HepG2 (cell line): ENCODE results near the gene CCDC183. TPM values are rescaled to one million over a fixed set of nuclear protein-coding genes. Genes with fewer than 3 reads are reported as not detected.

Experiments used
- CEBPB ChIP-seq: IDR thresholded peaks from 2 replicates; pipeline ENCODE4 v1.6.1; 2011; ENCODE audit warnings: low read depth, low read length, improper control_type of control experiment, borderline replicate concordance
- DMAP1 ChIP-seq: IDR thresholded peaks from 2 replicates; pipeline ENCODE4 v1.6.1; 2016
- ETV5 ChIP-seq: IDR thresholded peaks from 2 replicates; pipeline ENCODE4 v1.6.1; 2018; ENCODE audit warnings: missing biosample characterization, missing genetic modification reagents, inconsistent platforms, borderline replicate concordance
- JUN ChIP-seq: sonication (generic); formaldehyde crosslinking; IDR thresholded peaks from 2 replicates; pipeline ENCODE4 v1.4.0; 2020; ENCODE audit warnings: mild to moderate bottlenecking, missing genetic modification reagents
- NR1H2 ChIP-seq: sonication (generic); formaldehyde crosslinking; IDR thresholded peaks from 2 replicates; pipeline ENCODE4 v1.8.1; 2022; ENCODE audit warnings: low read depth, missing genetic modification reagents, borderline replicate concordance
- NR3C1 ChIP-seq: sonication (generic); formaldehyde crosslinking; IDR thresholded peaks from 2 replicates; pipeline ENCODE4 v1.4.0; 2020; ENCODE audit warnings: missing genetic modification reagents
- POLR2AphosphoS2 ChIP-seq: IDR thresholded peaks from 2 replicates; pipeline ENCODE4 v1.6.1; 2011; ENCODE audit warnings: low read depth, low read length, improper control_type of control experiment
- PPARG ChIP-seq: conservative IDR thresholded peaks from 2 replicates; pipeline ENCODE4 v1.6.1; 2016; ENCODE audit warnings: missing biosample characterization, missing genetic modification reagents
- PRDM15 ChIP-seq: sonication (generic); formaldehyde crosslinking; IDR thresholded peaks from 2 replicates; pipeline ENCODE4 v1.4.0; 2020; ENCODE audit warnings: missing genetic modification reagents
- RBFOX2 ChIP-seq: fragments of 200-400 bp; formaldehyde crosslinking; IDR thresholded peaks from 2 replicates; pipeline ENCODE4 v1.6.1; 2017; ENCODE audit warnings: low read depth, mild to moderate bottlenecking, low read length
- REL ChIP-seq: sonication (generic); formaldehyde crosslinking; conservative IDR thresholded peaks from 2 replicates; pipeline ENCODE4 v1.8.0; 2022; ENCODE audit warnings: mild to moderate bottlenecking, missing genetic modification reagents, moderate library complexity
- RFXAP ChIP-seq: sonication (generic); formaldehyde crosslinking; IDR thresholded peaks from 2 replicates; pipeline ENCODE4 v1.4.0; 2020; ENCODE audit warnings: missing genetic modification reagents, borderline replicate concordance
- ZNF34 ChIP-seq: sonication (generic); formaldehyde crosslinking; IDR thresholded peaks from 2 replicates; pipeline ENCODE4 v1.4.0; 2020; ENCODE audit warnings: mild to moderate bottlenecking, missing genetic modification reagents, borderline replicate concordance
- ZNF367 ChIP-seq: sonication (generic); formaldehyde crosslinking; IDR thresholded peaks from 2 replicates; pipeline ENCODE4 v1.4.0; 2020; ENCODE audit warnings: missing genetic modification reagents, borderline replicate concordance
- ZNF557 ChIP-seq: sonication (generic); formaldehyde crosslinking; IDR thresholded peaks from 2 replicates; pipeline ENCODE4 v1.4.0; 2020; ENCODE audit warnings: missing genetic modification reagents
- ZNF572 ChIP-seq: sonication (generic); formaldehyde crosslinking; IDR thresholded peaks from 2 replicates; pipeline ENCODE4 v1.5.1; 2020; ENCODE audit warnings: mild to moderate bottlenecking, missing genetic modification reagents
- ZNF607 ChIP-seq: sonication (generic); formaldehyde crosslinking; IDR thresholded peaks from 2 replicates; pipeline ENCODE4 v1.5.1; 2020; ENCODE audit warnings: missing genetic modification reagents, mild to moderate bottlenecking, borderline replicate concordance
- ZNF646 ChIP-seq: sonication (generic); formaldehyde crosslinking; IDR thresholded peaks from 2 replicates; pipeline ENCODE4 v1.9.0; 2021; ENCODE audit warnings: mild to moderate bottlenecking, missing genetic modification reagents
- ZSCAN21 ChIP-seq: sonication (generic); formaldehyde crosslinking; IDR thresholded peaks from 2 replicates; pipeline ENCODE4 v1.8.0; 2022; ENCODE audit warnings: mild to moderate bottlenecking, missing genetic modification reagents, moderate library complexity, borderline replicate concordance
- polyA plus RNA-seq, 8 experiments: library from polyadenylated mRNA; depleted of rRNA in 3 of 8; stranded (reverse) in 7 of 8; unstranded in 1 of 8; fragments of >200 nt; fragmentation: Illumina TruSeq in 4 of 8; extraction: Trizol in 4 of 8; gene quantifications; 2 replicates each; pipeline versions ENCODE4 v1.2.1 to v1.2.3, GENCODE V29; 2011 to 2016; ENCODE audit warnings: low read depth in 4 of 8, missing spikeins in 1 of 8, mixed read lengths in 1 of 8; ENCODE audit not compliant: insufficient read depth in 1 of 8
- total RNA-seq, 5 experiments: library from RNA; depleted of rRNA; stranded (reverse); fragments of >200 nt; fragmentation: Illumina TruSeq; extraction: Trizol; gene quantifications; 2 replicates each; pipeline ENCODE4 v1.2.3, GENCODE V29; 2016; ENCODE audit warnings: low read depth in 1 of 5

The CCDC183 gene
- total and polyA plus RNA-seq, 2 of the 13 experiments (the other 11 are each of a cell fraction or from before 2014, with no cell fraction given) = 5.0 to 66.4 TPM

GRCh38 chr9:136799854-136800657 is 3.9 kb downstream of the CCDC183 start (continued):
- TF ChIP-seq PRDM15 (CRISPR knock-in tag) (no peak), ZNF572 (CRISPR knock-in tag) (no peak), RBFOX2 (peak; percentile 95), PPARG (no peak), ZNF607 (no peak; the same call in 1 of the 2 replicates), REL (CRISPR knock-in tag) (no peak; the same call in 1 of the 2 replicates), CEBPB (no peak), RFXAP (CRISPR knock-in tag) (no peak), ZSCAN21 (peak; percentile 63), NR1H2 (CRISPR knock-in tag) (no peak), ZNF557 (CRISPR knock-in tag) (no peak), POLR2AphosphoS2 (no peak), ZNF34 (CRISPR knock-in tag) (no peak), ZNF646 (CRISPR knock-in tag) (peak; percentile 59; the same call in 1 of the 2 replicates), DMAP1 (CRISPR knock-in tag) (0 out of 2 replicates have a peak, but pooled peaks have one; percentile 2), ETV5 (no peak), NR3C1 (CRISPR knock-in tag) (no peak), JUN (CRISPR knock-in tag) (no peak), ZNF367 (no peak)
